ENCODE data around the gene ARFRP1. TPM values are rescaled to one million over a fixed set of nuclear protein-coding genes. Genes with fewer than 3 reads are reported as not detected.

ARFRP1 gene
- total RNA-seq, 1 experiment from 2014 or later = 30.2 TPM

DNA sequence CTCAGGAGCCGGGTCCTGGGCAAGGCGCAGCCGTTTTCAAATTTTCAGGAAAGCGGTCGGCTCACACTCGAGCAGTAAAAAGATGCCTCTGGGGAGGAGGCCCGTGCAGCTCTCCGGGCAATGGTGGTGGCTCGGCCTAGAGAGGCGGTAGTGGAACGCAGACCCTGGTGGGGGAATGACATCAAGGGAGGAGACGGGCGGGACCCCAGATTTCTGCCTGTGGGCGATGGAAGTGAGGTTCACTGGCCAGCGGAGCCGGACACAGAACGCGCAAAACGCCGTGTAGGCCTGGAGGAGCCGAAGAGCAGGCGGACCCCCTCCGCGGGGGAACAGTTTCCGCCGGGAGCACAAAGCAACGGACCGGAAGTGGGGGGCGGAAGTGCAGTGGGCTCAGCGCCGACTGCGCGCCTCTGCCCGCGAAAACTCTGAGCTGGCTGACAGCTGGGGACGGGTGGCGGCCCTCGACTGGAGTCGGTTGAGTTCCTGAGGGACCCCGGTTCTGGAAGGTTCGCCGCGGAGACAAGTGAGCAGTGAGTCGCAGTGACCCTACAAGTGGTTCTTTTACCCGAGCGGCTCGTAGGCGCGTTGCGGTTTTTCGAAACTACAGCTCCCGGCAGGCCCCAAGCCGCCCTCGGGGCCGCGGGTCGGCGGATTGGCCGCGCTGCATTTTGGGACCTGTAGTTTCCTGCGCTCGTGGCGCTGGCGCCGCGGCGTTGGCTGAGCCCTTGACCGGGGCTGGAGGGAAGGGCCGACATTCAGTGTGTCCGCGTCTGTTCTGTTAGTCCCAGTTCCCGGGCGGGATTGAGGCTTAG, 49.6 kb downstream of the ARFRP1 start, which contains the start of gene RTEL1 (continued):
- TF ChIP-seq JUN (CRISPR knock-in tag; IDR thresholded peaks at IDR 0.05) (0 out of 2 replicates have a peak, but pooled peaks have one; percentile 48), ETV6 (CRISPR knock-in tag; IDR thresholded peaks at IDR 0.05) (peak; percentile 50; the same call in 1 of the 2 replicates), TEAD1 (CRISPR knock-in tag; IDR thresholded peaks at IDR 0.05) (peak; percentile 78; the same call in 1 of the 2 replicates), TEAD4 (CRISPR knock-in tag; IDR thresholded peaks at IDR 0.05) (no peak), ELF4 (CRISPR knock-in tag; IDR thresholded peaks at IDR 0.05; ENCODE audit: low read depth) (no peak), ZNF232 (CRISPR knock-in tag; IDR thresholded peaks at IDR 0.05) (no peak), ZNF425 (CRISPR knock-in tag; conservative IDR thresholded peaks at IDR 0.05) (no peak), FOXK1 (CRISPR knock-in tag; IDR thresholded peaks at IDR 0.05) (peak; percentile 78; the same call in 1 of the 2 replicates), ZBTB43 (CRISPR knock-in tag; IDR thresholded peaks at IDR 0.05) (no peak), MYBL2 (CRISPR knock-in tag; IDR thresholded peaks at IDR 0.05) (no peak), SP1 (CRISPR knock-in tag; conservative IDR thresholded peaks at IDR 0.05) (peak; percentile 55; the same call in 1 of the 2 replicates), KAT7 (CRISPR knock-in tag; IDR thresholded peaks at IDR 0.05; ENCODE audit: borderline replicate concordance) (0 out of 2 replicates have a peak, but pooled peaks have one; percentile 57), FOXP1 (CRISPR knock-in tag; IDR thresholded peaks at IDR 0.05; ENCODE audit: borderline replicate concordance) (0 out of 2 replicates have a peak, but pooled peaks have one; percentile 12), SOX15 (CRISPR knock-in tag; IDR thresholded peaks at IDR 0.05) (no peak)
- TF ChIP-seq, protein P1, sequence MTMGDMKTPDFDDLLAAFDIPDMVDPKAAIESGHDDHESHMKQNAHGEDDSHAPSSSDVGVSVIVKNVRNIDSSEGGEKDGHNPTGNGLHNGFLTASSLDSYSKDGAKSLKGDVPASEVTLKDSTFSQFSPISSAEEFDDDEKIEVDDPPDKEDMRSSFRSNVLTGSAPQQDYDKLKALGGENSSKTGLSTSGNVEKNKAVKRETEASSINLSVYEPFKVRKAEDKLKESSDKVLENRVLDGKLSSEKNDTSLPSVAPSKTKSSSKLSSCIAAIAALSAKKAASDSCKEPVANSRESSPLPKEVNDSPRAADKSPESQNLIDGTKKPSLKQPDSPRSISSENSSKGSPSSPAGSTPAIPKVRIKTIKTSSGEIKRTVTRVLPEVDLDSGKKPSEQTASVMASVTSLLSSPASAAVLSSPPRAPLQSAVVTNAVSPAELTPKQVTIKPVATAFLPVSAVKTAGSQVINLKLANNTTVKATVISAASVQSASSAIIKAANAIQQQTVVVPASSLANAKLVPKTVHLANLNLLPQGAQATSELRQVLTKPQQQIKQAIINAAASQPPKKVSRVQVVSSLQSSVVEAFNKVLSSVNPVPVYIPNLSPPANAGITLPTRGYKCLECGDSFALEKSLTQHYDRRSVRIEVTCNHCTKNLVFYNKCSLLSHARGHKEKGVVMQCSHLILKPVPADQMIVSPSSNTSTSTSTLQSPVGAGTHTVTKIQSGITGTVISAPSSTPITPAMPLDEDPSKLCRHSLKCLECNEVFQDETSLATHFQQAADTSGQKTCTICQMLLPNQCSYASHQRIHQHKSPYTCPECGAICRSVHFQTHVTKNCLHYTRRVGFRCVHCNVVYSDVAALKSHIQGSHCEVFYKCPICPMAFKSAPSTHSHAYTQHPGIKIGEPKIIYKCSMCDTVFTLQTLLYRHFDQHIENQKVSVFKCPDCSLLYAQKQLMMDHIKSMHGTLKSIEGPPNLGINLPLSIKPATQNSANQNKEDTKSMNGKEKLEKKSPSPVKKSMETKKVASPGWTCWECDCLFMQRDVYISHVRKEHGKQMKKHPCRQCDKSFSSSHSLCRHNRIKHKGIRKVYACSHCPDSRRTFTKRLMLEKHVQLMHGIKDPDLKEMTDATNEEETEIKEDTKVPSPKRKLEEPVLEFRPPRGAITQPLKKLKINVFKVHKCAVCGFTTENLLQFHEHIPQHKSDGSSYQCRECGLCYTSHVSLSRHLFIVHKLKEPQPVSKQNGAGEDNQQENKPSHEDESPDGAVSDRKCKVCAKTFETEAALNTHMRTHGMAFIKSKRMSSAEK (CRISPR knock-in tag; IDR thresholded peaks at IDR 0.05; ENCODE audit: borderline replicate concordance) = no peak
- TF ChIP-seq, protein P2, sequence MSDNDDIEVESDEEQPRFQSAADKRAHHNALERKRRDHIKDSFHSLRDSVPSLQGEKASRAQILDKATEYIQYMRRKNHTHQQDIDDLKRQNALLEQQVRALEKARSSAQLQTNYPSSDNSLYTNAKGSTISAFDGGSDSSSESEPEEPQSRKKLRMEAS (CRISPR knock-in tag; IDR thresholded peaks at IDR 0.05) = peak; percentile 37; the same call in 1 of the 2 replicates
- TF ChIP-seq, protein P3, sequence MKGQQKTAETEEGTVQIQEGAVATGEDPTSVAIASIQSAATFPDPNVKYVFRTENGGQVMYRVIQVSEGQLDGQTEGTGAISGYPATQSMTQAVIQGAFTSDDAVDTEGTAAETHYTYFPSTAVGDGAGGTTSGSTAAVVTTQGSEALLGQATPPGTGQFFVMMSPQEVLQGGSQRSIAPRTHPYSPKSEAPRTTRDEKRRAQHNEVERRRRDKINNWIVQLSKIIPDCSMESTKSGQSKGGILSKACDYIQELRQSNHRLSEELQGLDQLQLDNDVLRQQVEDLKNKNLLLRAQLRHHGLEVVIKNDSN (CRISPR knock-in tag; IDR thresholded peaks at IDR 0.05) = peak; percentile 57; the same call in 1 of the 2 replicates
- TF ChIP-seq, protein P4, sequence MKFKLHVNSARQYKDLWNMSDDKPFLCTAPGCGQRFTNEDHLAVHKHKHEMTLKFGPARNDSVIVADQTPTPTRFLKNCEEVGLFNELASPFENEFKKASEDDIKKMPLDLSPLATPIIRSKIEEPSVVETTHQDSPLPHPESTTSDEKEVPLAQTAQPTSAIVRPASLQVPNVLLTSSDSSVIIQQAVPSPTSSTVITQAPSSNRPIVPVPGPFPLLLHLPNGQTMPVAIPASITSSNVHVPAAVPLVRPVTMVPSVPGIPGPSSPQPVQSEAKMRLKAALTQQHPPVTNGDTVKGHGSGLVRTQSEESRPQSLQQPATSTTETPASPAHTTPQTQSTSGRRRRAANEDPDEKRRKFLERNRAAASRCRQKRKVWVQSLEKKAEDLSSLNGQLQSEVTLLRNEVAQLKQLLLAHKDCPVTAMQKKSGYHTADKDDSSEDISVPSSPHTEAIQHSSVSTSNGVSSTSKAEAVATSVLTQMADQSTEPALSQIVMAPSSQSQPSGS (CRISPR knock-in tag; IDR thresholded peaks at IDR 0.05; ENCODE audit: borderline replicate concordance, low read depth) = no peak
- TF ChIP-seq, protein P5, sequence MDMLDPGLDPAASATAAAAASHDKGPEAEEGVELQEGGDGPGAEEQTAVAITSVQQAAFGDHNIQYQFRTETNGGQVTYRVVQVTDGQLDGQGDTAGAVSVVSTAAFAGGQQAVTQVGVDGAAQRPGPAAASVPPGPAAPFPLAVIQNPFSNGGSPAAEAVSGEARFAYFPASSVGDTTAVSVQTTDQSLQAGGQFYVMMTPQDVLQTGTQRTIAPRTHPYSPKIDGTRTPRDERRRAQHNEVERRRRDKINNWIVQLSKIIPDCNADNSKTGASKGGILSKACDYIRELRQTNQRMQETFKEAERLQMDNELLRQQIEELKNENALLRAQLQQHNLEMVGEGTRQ (CRISPR knock-in tag; IDR thresholded peaks at IDR 0.05) = 0 out of 2 replicates have a peak, but pooled peaks have one; percentile 12
